ENCODE data around the gene NFIX.
A peak's percentile ranks its signal among the peaks of the same experiment; 100 is the strongest.

Gene NFIX

DNA sequence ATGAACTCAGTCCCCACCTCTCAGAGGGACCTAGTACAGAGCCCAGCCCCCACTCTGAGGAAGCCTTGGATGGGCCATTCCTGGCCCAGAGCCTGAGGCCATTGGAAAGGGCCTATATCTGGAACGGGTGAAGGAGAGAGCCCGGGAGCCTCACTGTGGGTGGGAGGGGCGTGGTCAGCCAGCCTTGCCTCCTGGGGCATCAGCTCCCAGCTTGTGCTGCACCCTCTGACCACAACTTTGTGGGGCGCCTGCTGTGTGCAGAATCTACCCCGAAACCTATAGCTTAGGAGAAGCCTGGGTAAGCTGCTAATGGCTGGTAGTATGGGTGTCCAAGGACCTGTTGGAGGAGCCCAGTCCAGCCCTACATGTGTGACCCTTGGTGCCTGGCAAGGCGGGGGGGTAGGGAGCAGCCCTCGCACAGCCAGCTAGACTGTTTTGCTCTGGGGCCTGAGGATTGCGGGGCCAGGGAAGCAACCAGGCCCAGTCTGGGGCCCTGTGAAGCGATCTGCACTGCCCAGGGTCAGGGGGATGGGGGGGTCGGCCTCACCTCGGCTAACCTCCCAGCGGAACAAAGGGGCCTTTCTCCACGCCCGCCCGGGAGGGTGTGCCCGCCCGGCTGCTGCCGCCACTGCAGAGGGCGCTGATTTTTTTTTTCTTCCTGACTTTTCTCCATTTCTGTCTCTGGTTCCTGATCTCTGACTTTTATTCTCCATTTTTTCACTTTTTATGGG, 65.1 kb downstream of the NFIX start:
- DNase-seq, result no peak

DNA sequence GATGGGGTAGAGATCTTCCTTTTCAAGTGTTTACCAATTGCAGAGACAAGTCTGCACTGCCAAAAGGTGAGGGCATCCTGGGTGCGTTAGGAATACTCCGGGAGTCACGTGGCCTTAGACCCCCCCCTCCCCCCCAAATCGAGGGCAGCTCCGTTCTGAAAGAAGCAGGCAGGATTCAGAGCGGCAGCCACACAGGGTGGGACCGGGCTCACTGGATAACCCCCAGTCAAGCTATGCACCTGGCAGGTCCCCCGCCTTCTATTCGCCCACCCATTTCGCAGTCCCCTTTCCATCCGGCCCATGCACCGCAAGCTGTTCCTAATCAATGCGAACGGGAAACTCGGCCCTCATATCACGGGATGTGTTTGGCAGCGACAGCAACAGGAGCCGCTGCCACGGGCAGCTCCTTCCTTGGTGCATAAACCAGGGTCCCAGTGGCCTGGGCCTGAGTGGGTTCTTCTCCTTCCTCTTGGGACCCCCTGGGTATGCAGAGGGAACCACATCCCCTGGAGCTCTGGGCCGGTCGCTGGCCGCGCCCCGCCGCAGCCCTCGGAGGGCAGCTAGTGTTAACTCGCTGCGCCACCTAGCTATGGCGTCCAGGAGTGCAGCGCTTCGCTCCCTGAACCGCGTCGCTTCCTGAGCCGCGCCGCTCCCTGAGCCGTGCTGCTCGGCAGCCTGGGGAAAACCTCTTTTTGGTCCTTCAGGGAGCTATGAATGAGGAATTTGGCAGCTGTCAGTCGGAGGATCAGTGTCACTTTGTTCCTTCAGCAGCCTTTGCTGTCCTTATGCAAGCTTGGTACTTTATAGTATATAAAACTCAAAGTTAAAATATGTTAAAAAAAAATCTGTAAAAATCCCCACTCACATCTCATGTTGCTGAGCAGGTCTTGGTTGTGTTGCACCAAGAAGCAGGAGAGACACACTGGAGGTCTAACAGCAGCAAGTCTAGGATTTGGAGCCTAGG, 66.0 kb downstream of the NFIX start:
- DNase-seq, result peak; percentile 77

- DNase-seq, result no peak
Observed at GRCh38 chr19:13062317-13062716, 67.0 kb downstream of the NFIX start.

- no peak for DNase-seq
Observed at GRCh38 chr19:13063461-13064091, 68.3 kb downstream of the NFIX start.

DNA sequence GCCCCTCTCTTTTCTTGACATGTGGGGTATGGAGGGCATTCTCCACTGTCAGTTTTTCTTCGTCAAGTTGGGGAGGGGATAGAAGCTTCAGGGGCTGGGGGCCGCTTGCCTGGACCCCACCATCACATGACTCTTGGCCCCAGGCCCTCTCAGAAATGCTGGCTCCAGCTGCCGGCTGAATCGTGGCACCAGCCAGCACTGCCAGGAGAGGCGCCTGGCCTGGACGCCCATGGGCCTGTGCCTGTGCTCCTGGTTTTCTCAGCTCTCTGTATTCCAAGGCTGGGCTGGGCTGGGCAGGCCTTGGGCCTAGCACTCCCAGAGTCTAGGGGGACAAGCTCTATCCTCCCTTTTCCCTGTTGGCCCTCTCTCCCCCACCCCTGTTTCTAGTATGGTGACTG, 68.8 kb downstream of the NFIX start:
- DNase-seq, result no peak

DNA sequence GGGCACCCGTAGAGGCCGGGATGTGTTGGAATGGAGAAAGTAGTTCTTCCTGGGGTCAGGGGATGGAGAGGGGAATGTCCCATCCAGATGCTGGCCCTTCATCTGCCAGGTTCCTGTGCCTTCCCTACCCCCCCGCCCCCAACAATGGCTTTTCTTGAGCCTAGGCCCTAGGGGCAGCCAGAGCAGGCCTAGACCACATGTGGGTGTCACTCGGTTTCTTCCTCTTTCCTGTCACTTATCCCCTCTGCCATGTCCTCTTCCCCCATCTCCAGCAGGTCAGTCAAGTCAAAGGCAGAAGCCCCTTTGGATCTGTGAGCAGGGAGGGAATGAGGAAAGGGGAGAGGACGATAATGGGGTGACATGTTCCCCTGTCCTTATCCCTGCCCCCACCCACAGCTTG, 71.0 kb downstream of the NFIX start:
- no peak for DNase-seq

DNA sequence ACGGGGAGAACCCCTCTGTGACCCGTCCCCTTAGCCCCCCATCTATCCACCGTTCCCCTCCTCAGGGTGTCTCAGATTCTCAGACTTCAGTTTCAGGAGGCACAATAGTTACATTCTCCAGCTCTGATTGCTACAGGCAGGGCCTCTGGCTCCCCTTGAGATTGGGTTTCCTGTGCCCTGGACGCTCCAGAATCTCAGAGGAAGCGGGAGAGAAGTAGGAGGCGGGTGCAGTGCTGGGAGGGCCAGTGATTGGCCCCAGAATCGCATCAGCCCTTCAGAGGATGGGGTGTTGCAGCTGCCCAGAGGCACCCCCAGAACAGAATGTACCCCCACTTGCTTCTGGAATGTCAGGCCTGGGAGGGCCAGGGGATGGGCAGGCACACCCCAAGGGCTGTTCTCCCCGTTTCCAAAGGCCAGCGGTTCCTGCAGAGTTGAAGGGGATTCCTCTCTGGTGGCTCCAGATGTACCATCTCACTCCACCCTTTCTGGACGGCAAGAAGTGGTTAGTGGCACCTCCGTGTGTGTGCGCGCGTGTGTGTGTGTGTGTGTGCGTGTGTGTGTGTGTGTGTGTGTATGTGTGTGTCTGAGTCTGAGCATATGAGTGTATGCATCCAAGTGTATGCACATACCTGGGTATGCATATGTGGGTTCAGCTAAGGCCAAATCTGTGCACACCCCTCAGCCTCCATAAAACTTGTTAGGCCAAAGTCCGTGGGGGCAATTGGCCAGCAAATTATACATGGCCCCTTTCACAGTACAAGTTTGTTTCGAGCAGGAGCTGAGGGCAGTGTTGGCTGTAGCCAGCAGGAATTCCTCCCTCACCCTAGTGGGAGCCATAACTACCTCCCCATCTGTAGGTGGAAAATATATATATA, 71.9 kb downstream of the NFIX start:
- DNase-seq, result no peak

DNA sequence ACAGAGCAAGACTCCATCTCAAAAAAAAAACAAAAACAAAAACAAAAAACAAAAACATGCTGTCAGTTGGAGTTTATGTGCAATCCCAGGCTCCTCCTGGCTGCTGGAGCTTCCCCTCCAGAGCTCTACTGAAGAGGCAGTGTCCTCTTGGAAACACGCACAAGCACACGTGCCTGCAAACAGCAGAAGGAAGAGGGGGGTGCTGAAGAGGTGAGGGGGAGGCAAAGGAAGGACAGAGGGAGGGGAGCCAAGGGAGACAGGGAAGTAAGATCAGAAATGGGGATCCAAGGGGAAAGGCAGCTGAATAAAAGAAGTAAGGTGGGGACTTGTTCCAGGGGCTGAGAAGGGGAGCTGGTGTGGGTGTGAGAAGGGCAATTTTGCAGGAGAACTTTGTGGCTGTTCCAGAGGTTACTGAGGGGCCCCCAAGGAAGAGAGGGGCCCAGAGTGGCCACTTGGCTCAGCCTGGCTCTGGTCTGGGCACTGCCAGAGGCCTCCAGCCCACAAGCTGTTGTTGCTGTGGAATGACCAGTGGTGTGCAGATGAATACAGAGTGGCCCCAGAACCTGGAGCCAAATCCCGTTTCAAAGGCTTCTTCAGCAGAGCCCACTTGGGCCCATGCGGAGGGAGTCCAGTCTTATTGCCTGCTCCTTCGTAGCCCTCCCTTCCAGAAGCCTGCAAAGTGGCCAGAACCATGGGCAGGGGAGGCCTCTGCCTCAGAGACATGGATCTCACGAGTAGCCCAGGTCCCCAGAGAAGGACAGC, 73.0 kb downstream of the NFIX start:
- DNase-seq, result no peak

- no peak for DNase-seq
Observed at GRCh38 chr19:13069415-13070359, 74.4 kb downstream of the NFIX start.

DNA sequence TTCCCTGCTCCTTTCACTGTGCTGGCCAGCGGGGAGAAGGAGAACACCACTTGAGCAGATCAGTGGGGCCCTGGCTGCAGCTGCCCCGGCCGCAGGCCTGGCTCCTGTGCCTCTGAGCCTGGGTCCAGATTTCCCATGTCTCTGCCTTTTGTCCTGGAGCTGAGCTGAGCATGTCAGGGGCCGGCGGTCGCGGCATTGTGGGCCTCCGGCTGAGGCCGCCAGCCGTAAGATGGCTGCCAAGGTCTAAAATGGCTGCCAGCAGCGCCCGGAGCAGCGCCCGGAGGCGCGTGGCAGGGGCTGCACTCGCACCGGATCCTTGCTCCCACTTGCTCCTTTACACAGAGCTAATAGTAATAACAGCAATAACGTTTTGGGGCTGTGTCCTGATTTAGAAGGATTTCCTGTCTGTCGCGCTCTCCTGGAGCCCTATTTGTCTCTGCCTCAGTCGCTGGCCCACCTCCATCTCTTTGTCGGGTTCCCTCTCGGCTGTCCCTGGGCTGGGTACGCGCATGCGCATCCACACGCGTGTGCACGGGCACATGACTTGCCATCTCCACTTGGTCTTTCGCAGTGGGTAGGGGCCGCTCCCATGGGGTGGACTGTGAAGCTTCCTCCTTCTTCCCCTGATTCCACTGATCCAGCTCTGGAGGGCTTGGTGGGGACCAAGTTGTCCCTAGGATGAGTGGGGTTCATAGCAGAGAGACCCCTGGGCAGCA, 75.3 kb downstream of the NFIX start:
- no peak for DNase-seq

GRCh38 chr19:13071444-13072187, 76.3 kb downstream of the NFIX start:
- DNase-seq, result no peak

DNA sequence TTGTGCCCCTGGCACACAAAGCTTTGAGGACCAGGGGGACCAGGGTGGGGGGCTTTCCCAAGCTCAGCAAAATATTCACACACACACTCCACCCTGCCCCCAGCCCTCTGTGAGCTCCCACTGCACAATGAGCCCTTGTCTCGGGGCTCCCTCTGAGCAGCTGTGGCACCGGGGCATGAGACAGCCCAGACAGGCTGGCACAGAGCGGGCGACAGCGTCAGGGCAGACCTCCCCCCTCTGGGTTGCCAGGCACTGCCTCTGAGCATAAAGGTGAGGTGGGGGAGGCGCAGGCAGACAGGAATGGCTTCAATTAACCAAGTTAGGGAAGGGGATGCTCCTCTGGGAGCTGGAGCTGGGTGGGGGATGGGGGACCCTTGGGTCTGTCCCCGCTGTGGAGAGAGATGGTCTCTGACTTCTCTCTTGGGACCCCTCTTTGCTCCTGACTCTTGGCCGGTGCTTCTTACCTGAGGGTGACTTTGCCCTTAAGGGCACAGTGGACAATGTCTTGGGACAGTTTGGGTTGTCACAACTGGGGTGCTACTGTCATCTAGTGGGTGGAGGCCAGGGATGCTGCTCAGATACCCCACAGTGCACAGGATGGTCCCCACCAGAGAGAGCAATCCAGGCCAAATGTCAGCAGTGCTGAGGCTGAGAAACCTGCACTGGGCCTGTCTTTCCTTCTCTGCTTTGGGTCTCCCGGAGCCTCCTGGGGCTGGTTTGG, 77.1 kb downstream of the NFIX start:
- DNase-seq, result no peak

DNA sequence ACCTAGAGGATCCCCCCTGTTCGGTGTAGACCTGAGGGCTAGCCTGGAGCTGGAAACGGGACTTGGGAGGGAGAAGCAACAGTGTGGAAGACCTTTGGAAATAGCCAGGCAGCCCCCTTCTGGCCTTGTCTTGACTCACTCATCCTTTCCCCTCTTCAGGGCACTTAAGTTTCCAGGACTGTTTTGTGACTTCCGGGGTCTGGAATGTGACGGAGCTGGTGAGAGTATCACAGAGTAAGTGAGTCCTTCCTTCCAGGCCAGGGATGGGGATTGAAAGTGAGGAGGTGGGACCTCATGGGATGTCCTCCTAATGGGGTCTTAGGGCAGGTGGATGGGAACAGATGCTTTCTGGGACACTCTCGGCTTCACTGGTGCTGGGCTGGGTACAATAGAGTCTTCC, 78.0 kb downstream of the NFIX start:
- no peak for DNase-seq

- DNase-seq, result no peak
Observed at GRCh38 chr19:13074378-13074777, 79.1 kb downstream of the NFIX start.

DNA sequence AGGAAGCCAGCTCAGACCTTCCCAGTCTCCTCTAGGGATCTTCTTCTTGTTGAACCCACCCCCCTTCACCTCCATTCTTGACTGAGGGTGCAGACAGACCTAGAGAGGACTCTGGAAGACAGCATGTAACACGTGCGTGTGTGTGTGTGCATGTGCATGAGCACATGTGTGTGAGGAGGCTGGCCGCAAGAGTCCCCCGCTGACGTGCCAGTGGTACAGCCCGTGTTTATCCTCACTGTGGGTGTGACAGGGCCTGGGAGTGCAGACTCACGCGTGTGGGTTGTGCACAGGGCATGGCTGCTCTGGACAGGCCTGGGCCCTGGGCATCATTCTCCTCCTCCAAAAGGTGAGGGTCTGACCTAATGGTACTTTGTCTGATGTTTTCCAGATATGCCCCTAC, 81.0 kb downstream of the NFIX start:
- no peak for DNase-seq

GRCh38 chr19:13076787-13077186, 81.5 kb downstream of the NFIX start:
- DNase-seq, result no peak

GRCh38 chr19:13077240-13077639, 82.0 kb downstream of the NFIX start:
- DNase-seq, result no peak

DNA sequence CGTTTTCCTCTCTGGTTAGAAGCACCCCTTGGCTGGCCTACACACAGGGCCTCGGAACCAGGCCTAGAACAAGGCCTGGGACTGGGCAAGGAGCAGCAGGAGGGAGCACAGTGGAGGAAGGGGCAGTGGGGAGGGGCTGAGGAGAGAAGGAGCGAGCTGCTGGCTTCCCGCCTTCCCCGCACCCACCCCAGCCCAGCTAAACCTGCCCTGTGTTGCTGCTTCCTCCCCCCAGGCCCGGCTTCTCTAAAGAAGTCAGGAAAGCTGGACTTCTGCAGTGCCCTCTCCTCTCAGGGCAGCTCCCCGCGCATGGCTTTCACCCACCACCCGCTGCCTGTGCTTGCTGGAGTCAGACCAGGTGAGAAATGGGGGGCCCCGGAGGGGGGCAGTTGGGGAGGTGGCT, 83.1 kb downstream of the NFIX start:
- no peak for DNase-seq

Measured in KG1 (cell line).